GM21786 (cell line): ENCODE results near the gene TLK2.

Source experiments
- ATAC-seq: cut with Tn5 transposase; IDR thresholded peaks from one replicate; pipeline ENCODE4 v1.9.1; 2021; ENCODE audit not compliant: unreplicated experiment

The TLK2 gene

DNA sequence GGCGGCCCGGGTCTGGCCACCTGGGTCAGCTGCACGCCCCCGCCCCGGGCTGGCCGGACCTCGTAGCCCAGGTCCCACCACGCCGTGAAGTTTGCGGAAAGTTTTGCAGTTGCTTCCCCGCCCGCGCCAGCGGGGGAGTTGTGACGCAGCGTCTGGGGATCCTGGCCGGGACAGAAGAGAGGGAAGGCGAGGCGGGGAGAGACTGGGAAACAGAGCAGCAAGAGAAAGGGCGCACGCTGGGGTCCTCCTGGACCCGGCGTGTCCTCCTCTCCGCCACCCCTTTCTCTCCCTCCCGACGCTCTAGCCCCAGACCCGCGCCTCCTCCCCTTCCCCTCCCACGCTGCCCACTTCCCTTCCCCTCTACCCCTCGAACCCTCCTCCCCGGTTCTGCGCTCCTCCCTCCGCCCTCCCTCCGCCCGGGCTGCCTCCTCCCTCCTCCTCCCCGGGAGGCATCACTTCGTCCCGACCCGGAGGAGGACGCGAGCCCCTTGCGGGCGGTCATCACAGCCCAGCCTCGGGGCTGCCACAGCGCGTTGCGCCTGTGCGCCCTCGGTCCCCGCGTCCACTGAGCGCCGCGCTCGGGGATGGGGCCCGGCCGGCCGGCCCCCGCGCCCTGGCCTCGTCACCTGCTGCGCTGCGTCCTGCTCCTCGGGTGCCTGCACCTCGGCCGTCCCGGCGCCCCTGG lies 148.7 kb downstream of the TLK2 start, which contains the start of gene MRC2:
Gene MRC2 (plus strand): TSS at position 452 of the 685 bp plus-strand sequence. CDS start 133 bp downstream, at position 585.
- ATAC-seq: no peak

DNA sequence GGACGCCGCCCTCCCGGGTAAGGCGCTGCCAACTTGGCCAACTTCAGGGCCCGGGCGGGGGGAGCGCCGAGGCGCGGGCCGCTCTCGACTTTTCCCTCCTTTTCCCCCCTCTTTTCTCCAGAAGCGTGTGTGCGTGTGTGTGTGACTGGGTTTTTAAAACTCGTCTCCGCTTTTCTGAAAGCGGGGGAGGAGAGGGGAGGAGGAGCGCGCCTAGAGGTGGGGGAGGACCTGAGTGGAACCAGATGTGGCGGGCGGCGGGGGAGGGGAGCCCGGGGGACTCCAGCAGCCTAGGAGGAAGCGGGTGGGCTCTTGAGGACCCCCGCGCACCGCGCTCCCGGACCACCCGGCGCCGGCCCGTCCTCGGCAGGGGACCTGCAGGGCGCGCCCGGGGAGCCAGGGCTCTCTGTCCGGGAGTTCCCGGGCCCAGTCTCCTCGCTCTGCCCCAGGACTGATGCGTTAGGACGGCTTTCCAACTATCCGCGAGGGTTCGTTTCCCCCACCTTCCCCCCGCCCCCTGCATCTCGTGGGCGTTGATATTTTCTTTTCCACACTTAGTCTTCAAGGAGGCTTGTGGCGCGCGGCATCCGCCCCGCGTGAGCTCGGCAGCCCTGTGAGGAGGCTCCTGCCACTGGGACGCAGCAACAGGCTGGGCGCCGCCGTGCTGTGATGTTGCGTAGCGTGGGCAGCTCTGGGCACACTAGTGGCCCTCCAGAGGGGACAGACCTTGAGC lies 149.4 kb downstream of the TLK2 start:
- no peak for ATAC-seq

DNA sequence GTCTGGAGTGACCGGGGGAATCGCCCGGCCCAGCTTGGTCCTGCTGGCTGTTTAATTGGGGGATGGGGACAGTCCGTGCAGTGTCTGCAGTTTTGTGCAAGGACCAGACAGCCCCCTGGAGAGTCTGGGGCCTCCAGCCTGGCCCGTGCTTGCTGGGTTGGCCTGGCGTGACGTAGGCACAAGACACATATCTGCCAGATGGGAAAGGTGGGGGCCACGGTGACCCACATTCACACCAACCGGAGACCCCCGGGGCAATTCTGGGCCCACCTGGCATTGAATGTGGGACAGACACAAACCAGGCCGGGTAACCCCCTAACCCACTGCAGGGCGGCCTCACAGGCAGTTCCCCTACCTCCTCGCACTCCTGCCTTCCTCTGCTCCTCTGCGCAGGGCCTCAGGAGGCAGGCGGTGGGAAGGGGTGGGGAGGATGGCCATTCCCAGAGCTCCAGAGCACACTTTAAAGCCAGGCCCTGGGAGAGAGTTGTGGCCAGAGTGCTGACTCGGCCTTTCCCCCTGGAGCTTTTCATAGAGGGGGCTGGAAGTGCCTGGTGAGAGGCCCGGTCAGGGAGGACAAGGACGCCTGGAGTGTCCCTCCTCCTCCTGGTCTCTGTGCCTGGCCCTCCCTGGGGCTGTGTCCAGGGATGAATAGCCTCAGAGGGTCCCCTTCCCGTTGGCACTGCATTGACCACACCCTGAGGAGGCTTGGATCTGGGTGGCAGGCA lies 150.4 kb downstream of the TLK2 start:
- ATAC-seq: no peak

DNA sequence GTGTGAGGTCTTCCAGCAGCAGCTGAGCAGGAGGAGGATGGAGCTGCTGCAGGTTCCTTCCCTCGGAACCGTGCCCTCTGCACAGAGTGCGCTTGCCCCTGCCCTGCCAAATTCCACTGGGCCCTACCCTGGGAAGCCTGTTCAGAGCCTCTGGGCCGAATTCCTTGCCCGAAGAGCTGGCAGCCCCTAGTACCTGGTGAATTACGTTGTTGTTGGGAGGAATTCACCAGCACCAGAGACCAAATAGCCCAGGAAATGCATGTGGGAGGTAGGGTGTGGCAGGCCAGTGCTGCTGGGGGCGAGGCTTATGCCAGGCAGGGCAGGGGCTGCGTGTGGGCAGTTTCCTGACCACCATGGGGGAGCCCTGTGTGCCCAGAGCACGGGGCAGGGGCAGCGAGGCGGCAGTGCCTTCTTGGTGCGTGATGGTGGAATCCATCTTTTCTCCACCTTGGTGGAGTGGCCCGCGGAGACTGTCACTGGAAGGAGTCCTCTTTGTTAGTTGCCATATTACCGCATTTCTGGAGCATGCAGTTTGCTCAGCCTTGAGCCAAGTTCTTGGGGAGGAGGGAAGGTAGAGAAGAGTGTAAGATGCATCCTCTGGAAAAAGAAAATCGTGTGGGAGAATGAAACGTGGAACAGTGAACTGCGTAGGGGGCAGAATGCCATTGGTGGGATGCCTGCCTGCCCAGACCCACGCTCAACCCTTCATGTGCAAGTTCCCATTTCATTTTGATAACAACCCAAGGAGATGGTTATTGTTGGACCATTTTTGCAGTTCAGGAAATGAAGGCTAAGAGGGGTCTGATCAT lies 151.1 kb downstream of the TLK2 start:
- ATAC-seq: no peak

DNA sequence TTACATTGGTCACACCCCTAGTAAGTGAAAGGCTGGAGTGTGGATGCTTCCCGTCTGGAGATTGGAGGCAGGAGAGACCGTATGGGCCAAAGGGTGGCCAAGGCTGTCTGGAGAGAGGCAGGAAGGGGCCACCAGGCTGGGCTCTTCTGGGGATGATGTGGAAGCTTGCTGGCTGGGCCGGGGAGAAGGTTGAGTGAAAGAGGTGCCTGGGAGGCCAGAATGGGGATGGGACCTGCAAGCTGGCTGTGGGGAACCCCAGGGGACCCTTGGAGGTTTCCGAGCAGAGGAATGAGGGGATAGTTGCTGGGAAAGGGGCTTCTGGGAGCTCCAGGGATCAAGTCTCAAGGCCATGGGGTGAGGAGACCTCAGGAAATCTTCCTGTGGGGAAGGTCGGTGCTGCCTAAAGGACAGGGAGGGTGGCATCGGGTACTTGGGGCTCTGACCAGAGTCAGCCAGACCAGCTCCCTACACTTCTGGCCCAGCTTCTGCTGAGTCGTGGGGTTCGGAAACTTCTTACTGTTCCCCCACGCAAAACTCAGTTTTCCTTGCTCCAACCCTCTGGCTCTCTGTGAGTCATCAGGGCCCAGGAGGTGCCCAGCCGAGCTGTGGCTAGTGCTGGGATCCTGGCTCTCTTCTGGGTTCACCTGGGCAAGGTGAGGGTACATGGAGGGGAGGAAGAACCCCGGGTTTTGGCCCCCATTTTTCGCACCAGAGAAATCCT lies 151.9 kb downstream of the TLK2 start:
- ATAC-seq: no peak

DNA sequence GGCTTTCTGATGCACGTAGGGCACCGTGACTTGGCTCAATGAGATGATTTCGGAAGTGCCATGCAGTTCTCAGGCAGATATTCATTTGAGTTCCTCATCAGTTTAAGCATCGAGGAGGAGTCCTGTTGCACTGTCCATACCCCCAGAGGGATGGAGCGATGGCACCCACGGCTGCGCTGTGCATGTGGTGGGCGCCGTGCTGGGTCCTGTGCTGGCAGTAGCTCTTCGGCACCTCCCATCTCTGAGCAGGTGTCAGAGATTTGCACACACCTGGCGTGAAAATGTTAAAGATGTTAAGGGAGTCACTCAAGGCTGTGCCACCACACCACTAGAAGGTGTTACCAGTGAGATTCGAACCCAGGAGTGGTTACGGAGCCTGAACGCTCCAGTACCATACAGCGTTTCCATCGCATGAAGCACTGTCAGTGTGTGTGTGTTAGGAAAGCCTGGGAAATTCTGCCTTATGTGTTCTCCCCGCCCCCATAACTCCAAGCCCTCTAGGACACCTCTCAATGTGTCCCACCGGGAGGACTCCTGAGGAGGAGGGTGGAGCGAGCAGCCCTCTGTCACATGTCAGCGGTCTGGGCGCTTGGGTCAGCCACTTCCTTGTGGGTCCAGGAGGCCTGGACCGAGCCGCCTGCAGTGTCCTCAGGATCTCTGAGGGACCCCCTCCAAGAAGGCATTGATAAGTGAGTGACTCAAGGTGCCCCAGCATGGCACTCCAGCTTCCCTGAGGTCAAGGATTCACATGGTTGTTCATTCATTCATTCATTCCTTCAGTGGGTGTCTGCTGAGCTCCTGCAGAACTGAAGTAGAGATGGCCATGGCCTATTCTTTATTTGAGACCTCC lies 152.7 kb downstream of the TLK2 start:
- ATAC-seq: no peak

DNA sequence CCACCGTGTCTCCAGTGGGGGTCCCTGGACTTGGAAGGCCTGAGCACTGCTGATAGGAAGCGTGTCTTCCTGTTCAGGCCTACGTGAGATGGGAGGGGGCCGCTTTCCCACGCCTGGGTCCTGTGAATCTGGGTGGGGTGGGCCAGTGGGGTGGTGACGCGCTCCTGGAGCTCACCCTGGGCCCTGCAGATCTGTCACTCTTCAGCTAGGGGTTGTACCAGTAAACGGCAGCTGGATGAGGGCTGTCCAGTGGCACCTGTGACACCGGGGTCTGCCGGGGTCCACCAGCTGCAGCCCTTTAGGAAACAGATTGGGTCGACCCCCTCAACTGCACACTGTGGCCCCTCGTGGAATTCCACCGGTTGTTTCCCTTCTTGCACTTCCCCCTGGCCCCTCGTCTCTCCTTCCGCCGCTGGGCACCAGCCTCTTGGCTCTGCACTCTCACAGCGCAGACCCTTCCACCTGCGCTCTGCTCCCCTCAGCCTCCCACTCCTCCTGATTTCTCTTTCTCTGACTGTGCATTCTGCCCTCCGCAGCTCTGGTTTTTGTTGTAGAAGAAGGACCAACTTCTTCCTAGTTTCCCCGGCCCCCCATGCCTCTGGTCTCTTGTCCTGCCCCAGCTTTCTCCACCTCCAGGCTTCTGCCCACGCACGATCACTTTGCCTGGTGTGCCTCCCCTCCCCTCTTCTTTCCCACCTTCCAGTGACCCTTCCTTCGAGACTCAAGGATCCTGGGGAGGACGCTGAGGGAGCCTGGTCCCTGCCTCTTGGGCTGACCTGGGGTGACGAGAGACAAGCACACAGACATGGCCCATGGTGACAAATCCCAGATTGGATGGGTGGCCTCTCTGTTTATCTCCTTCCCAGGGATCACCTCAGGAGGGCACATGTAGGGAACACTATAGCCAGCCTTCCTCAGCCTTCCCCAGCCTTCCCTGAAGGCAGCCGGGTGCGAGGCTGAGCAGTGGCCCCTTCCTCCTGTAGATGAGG lies 153.6 kb downstream of the TLK2 start:
- ATAC-seq: no peak

DNA sequence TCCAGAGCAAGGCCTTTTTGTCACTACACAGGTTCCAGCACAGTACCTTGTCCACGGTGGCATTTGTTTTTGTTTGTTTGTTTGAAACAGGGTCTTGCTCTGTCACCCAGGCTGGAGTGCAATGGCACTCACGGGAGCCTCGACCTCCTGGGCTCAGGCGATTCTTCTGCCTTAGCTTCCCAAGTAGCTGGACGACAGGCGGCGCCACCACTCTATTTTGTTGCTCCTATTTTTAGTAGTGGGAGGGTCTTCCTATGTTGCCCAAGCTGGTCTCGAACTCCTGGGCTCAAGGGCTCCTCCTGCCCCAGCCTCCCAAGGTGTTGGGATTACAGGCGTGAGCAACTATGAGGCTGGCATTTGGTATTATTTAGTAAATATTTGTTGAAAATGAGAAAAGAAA lies 159.2 kb downstream of the TLK2 start:
- ATAC-seq: no peak

DNA sequence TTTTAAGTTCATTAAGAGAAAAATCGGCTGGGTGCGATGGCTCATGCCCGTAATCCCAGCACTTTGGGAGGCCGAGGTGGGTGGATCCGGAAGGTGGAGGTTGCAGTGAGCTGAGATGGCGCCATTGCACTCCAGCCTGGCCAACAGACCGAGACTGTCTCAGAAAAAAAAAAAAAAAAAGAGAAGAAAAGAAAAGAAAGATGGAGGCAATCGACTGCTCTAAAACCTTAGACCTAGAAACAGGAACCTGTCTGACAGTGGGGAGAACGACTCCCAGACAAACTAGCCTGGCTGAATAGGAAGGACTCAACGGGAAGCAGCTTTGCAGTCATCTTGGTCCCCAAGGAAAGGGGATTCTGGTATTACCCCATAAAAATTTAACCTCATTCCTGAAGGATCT lies 162.5 kb downstream of the TLK2 start:
- no peak for ATAC-seq

DNA sequence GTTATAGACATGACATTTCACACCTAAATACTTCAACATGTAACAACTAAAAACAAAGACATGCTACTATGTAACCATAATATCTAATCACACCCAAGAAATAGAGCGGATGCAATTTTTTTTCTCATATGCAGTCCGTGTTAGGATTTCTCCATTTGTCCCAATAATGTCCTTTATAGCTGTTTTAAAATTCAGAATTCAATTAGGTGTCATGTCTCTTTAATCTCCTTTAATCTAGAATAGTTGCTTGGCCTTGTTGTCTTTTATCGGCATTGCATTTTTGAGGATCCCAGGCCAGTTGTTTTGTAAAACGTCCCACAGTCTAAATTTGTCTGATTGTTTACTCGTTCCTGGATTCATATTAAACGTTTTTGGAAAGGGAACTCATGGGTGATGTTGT lies 163.3 kb downstream of the TLK2 start:
- no peak for ATAC-seq

DNA sequence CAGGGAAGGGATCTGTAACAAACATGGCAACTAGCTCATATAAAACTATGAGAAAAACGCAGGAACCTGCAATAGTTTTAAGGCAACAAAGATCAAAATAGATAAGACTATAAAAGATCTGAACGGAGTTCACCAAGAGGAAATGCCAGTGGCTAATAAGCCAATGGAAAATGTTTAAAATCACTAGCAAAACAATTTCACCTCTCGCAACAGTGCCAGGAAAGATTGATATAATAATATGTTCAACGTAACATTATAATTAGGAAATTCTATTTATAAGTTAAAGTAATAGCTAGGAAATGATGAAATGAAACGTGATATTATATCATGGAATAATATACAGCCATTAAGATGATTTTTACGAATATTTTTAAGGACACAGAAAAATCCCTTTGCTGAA lies 164.9 kb downstream of the TLK2 start:
- ATAC-seq: no peak

DNA sequence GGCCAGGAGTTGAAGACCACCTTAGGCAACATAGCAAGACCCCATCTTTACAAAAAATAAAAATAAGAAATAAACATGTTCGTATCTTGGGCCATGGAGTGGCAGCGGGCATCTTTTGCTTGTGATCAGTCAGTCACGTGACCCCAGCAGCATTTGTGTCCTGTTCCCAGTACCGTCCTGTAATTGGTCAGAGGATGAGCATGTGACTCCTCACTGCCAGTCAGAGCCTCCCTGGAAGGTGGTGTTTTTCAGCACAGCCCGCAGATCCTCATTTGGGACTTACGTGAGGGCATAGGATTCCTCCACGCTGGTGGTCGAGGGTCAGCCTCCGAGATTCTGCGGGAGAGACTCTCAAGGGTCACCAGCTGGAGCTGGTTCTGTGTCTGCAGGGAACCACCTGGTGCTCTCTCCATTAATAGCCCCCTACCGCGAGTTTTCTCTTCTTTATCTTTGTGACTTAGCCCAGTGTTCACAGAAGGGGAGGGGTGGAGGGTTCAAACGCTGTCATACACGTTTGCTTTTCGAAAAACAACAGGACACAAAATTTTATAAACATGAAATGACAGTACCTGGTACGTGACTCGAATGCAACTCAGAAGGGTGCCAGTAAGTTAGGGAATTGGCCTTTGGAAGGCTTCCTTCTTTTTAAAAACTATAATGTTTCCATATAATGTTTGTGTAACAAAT lies 166.0 kb downstream of the TLK2 start:
- ATAC-seq: no peak

DNA sequence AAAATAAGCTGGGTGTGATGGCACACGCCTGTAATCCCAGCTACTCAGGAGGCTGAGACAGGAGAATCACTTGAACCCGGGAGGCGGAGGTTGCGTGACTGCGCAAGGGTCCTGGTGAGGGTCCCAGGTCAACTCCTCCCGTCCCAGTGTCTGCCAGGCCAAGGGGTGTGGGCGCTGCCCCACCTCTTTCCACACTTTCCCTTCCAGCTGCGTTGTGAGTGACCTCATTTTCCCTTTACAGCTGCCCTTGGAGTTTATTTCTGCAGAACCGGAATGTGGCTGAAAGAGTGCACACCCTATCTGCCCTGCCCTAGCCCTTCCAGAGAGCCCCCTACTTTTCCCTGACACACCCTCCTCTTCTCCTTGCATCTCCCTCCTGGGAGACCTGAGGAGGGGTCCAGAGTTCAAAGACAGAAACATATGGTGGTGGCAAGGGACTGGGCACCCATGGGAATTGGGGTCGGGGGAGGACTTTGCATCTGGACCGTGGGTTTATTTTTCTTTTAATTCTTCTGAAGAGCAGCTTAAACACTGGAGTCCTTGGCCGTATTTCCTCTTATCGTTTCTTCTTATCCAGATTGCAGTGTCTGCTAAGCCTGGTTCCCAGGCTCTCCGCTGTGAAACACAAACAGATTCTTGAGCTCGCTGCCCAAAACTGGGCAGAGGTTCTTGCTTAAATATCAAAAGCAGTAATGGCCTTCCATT lies 169.8 kb downstream of the TLK2 start:
- no peak for ATAC-seq

DNA sequence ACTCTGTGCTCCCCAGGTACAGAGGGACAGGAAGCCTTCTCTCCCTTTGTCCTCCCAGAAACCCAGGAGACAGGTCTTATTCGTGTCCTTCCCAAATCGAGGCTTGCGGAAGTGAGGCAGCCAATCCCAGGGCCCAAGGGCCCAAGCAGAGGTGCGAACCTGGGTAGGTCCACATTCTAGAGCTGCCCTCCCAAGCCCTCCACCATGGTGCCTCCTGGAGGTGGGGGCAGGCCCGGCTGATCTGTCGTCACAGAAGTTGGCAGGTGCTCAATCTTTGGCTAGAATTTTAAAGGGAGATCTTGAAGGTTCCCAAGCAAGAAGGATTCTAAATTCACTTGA lies 170.3 kb downstream of the TLK2 start:
- no peak for ATAC-seq

DNA sequence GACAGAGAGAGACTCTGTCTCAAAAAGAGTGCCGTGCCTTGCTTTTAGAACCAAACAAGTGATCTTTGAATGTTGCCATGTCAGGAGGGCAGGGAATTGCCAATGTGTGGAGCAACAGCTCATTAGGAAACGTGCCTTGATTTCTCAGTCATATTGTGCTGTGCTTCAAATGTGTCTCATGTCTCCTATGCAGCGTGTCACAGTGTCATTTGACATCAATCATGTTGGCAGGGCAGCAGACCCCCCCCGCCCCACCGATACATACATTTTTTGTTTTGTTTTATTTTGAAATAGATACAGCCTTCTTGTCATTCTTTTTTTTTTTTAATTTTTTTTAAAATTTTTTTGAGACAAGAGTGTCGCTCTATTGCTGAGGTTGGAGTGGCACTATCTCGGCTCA lies 170.9 kb downstream of the TLK2 start:
- ATAC-seq: no peak

DNA sequence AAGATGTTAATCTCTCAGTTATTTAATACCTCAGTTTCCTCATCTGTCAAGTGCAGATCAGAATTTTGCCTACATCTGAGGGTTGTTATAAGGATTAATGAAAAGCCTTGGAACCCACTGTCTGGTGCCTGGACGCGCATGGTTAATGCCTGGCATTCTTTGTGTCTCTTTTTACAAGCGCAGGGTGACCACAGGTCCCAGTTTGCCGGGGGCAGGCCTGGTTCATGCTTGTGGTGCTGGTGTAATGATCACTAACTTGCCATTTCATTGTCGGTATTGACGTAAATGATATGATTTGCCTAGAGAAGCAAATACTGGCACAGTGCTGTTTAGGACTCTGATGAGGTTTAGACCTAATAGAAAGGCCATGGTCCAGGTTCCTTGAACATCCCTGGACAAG lies 172.0 kb downstream of the TLK2 start:
- no peak for ATAC-seq

DNA sequence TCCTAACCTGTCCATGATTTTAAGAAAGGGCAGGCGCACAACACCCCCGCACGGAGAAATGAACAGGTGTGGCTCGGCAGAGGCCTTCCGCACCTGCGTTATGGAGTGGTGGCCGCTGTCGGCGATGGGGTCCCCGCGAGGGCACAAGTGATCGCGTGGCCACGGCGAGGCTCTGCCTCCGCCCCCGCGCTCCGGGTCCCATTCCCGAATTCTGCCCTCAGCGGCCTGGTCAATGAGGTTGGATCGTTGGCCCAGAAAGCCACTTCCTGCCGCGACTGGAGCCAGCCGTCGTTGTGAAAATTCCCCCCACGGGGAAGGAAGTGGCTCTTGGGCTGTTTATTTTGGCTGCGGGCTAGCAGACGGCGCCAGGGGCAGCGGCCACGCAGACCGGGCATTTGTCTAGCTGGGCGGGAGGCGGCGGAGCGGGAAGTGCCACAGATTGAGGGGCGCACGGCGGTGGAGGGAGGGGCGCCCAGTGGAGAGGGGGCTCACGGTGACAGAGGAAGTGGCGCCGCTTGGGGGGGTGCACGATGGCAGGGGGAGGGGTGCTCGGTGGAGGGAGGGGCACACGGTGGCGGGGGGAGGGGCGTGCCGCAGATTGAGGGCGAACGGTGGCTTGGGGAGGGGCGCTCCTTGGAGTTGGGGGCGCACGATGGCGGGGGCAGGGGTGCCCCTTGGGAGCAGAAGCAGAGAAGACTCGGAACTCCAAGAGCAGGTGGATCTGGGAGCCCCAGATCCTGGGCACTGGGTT lies 173.8 kb downstream of the TLK2 start:
- ATAC-seq: no peak
